ENCODE results near the gene ELAVL4.

Gene ELAVL4

DNA sequence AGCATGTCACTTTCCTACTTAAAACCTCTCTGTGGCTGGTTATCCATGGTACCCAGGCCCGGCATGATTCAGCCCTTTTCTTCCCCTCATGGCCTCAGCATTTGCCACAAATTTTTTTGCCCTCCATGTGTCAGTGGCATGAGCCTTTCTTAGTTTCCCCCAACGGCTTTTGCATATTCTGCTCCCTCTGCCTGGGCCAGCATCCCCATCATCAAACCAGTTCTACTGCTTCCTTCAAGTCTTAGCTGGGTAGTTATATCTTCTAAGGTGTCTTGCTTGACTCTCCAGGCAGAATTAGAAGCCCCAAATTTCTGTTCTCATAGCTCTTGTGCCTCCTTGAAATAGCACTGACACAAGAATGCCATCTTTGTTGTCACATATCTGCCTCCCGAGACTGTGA is 127.9 kb downstream of the ELAVL4 start:
- DNase-seq (ENCODE audit: insufficient read length, low spot score) (no peak), FAIRE-seq (no peak)
- TF ChIP-seq, protein P1, sequence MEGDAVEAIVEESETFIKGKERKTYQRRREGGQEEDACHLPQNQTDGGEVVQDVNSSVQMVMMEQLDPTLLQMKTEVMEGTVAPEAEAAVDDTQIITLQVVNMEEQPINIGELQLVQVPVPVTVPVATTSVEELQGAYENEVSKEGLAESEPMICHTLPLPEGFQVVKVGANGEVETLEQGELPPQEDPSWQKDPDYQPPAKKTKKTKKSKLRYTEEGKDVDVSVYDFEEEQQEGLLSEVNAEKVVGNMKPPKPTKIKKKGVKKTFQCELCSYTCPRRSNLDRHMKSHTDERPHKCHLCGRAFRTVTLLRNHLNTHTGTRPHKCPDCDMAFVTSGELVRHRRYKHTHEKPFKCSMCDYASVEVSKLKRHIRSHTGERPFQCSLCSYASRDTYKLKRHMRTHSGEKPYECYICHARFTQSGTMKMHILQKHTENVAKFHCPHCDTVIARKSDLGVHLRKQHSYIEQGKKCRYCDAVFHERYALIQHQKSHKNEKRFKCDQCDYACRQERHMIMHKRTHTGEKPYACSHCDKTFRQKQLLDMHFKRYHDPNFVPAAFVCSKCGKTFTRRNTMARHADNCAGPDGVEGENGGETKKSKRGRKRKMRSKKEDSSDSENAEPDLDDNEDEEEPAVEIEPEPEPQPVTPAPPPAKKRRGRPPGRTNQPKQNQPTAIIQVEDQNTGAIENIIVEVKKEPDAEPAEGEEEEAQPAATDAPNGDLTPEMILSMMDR (IDR thresholded peaks at IDR 0.05; ENCODE audit: insufficient read depth, missing control alignments): no peak

- FAIRE-seq (no peak), DNase-seq (ENCODE audit: insufficient read length, low spot score) (no peak)
- TF ChIP-seq, protein P1 (IDR thresholded peaks at IDR 0.05; ENCODE audit: insufficient read depth, missing control alignments): no peak
These were observed 128.3 kb downstream of the ELAVL4 start for GRCh38 chr1:50237056-50237455.

DNA sequence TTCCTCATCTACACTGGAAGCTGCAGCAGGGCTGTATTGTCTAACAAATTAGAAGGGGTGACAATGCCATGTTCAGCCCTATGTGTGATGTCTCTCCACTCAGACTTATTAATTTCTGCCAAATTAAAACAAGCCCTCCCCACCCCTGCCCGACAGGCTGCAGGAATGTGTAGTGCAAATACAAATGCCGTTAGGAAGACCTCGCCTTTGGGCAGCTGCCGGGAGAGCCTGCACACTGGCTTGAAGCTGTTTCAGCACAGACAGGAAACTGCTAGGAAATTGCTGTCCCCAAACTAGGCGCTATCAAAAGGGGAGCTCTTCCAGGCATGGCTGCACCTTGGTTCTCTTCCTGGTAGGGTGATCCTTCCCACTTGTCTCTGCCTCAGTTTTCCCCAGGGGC is 135.2 kb downstream of the ELAVL4 start:
- TF ChIP-seq, protein P1 (IDR thresholded peaks at IDR 0.05; ENCODE audit: insufficient read depth, missing control alignments): no peak
- DNase-seq (ENCODE audit: insufficient read length, low spot score): no peak
- no peak for FAIRE-seq

- FAIRE-seq: no peak
- DNase-seq (ENCODE audit: insufficient read length, low spot score): no peak
- TF ChIP-seq, protein P1 (IDR thresholded peaks at IDR 0.05; ENCODE audit: insufficient read depth, missing control alignments): no peak
These were observed 138.1 kb downstream of the ELAVL4 start for GRCh38 chr1:50246869-50247268.

DNA sequence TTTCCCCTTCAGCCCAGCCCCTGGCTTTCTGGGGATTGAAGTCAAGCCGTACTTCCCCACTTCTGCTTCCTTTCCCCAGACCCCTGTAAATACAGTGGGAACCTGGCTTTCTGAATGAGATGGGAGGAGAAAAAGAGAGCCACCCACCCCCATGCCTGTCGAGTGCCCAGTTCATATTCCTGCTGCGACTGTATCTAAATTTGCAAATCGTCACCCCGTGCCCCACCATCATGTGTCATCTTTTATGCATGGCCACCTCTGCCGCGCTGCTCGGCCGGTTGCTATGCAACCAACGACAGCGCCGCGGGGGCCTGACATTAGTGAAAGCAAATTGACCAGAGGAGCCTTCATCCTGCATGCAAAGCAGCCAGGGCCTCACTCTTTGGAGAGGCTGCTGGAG is 143.0 kb downstream of the ELAVL4 start:
- TF ChIP-seq, protein P1 (IDR thresholded peaks at IDR 0.05; ENCODE audit: insufficient read depth, missing control alignments): no peak
- DNase-seq (ENCODE audit: insufficient read length, low spot score) (no peak), FAIRE-seq (no peak)

GRCh38 chr1:50252196-50252595 is 143.5 kb downstream of the ELAVL4 start:
- FAIRE-seq: no peak
- no peak for DNase-seq (ENCODE audit: insufficient read length, low spot score)
- TF ChIP-seq, protein P1 (IDR thresholded peaks at IDR 0.05; ENCODE audit: insufficient read depth, missing control alignments): no peak

Measured in D721Med (cell line).